HEK293 (cell line): ENCODE results near the gene TEDC2.
A peak's percentile ranks its signal among the peaks of the same experiment; 100 is the strongest.

Experiments
- GLIS1 ChIP-seq: fragments of 450-650 bp; formaldehyde crosslinking; IDR thresholded peaks from 2 replicates; pipeline ENCODE4 v1.5.1; 2016; ENCODE audit warnings: missing biosample characterization, missing genetic modification characterization
- HIC1 ChIP-seq: fragments of 450-650 bp; formaldehyde crosslinking; IDR thresholded peaks from 2 replicates; pipeline ENCODE4 v1.5.1; 2016; ENCODE audit warnings: missing biosample characterization, missing genetic modification characterization
- HOXC10 ChIP-seq: sonication (generic); formaldehyde crosslinking; IDR thresholded peaks from 2 replicates; pipeline ENCODE4 v1.8.1; 2023; ENCODE audit warnings: mild to moderate bottlenecking, missing genetic modification reagents
- KLF1 ChIP-seq: fragments of 450-650 bp; formaldehyde crosslinking; IDR thresholded peaks from 2 replicates; pipeline ENCODE4 v1.5.1; 2016; ENCODE audit warnings: missing biosample characterization, missing genetic modification characterization
- SP7 ChIP-seq: fragments of 450-650 bp; formaldehyde crosslinking; IDR thresholded peaks from 2 replicates; pipeline ENCODE4 v1.5.1; 2016; ENCODE audit warnings: missing biosample characterization, missing genetic modification characterization
- ZBTB48 ChIP-seq: fragments of 450-650 bp; formaldehyde crosslinking; IDR thresholded peaks from 2 replicates; pipeline ENCODE4 v1.5.1; 2016; ENCODE audit warnings: missing biosample characterization, missing genetic modification characterization
- ZNF140 ChIP-seq: fragments of 450-650 bp; formaldehyde crosslinking; IDR thresholded peaks from 2 replicates; pipeline ENCODE4 v1.5.1; 2016; ENCODE audit warnings: missing biosample characterization, missing genetic modification characterization
- ZNF148 ChIP-seq: fragments of 450-650 bp; formaldehyde crosslinking; IDR thresholded peaks from 2 replicates; pipeline ENCODE4 v1.5.0; 2017; ENCODE audit warnings: missing biosample characterization, missing genetic modification characterization, borderline replicate concordance
- ZNF280D ChIP-seq: fragments of 450-650 bp; formaldehyde crosslinking; IDR thresholded peaks from 2 replicates; pipeline ENCODE4 v1.5.1; 2016; ENCODE audit warnings: missing biosample characterization, missing genetic modification characterization
- ZNF391 ChIP-seq: fragments of 450-650 bp; formaldehyde crosslinking; IDR thresholded peaks from 2 replicates; pipeline ENCODE4 v1.5.1; 2016; ENCODE audit warnings: low read depth, missing biosample characterization, missing genetic modification characterization, borderline replicate concordance
- ZNF394 ChIP-seq: fragments of 450-650 bp; formaldehyde crosslinking; IDR thresholded peaks from 2 replicates; pipeline ENCODE4 v1.5.1; 2016; ENCODE audit warnings: missing biosample characterization, missing genetic modification characterization, mild to moderate bottlenecking, moderate library complexity, borderline replicate concordance
- ZNF423 ChIP-seq: fragments of 450-650 bp; formaldehyde crosslinking; IDR thresholded peaks from 2 replicates; pipeline ENCODE4 v1.5.1; 2016; ENCODE audit warnings: missing biosample characterization, missing genetic modification characterization
- ZNF529 ChIP-seq: fragments of 450-650 bp; formaldehyde crosslinking; IDR thresholded peaks from 2 replicates; pipeline ENCODE4 v1.5.1; 2017; ENCODE audit warnings: missing genetic modification characterization, missing biosample characterization; ENCODE audit not compliant: insufficient replicate concordance
- ZNF548 ChIP-seq: fragments of 450-650 bp; formaldehyde crosslinking; IDR thresholded peaks from 2 replicates; pipeline ENCODE4 v1.5.1; 2016; ENCODE audit warnings: missing biosample characterization, missing genetic modification characterization
- ZNF560 ChIP-seq: fragments of 450-650 bp; formaldehyde crosslinking; IDR thresholded peaks from 2 replicates; pipeline ENCODE4 v1.5.1; 2017; ENCODE audit warnings: missing biosample characterization, missing genetic modification characterization, borderline replicate concordance
- ZNF626 ChIP-seq: fragments of 450-650 bp; sonication (Bioruptor Pico); formaldehyde crosslinking; IDR thresholded peaks from 2 replicates; pipeline ENCODE4 v1.5.1; 2018; ENCODE audit warnings: missing biosample characterization, missing genetic modification characterization, inconsistent platforms
- ZNF629 ChIP-seq: fragments of 450-650 bp; formaldehyde crosslinking; IDR thresholded peaks from 2 replicates; pipeline ENCODE4 v1.5.1; 2017; ENCODE audit warnings: missing biosample characterization, missing genetic modification characterization
- ZNF639 ChIP-seq: fragments of 450-650 bp; formaldehyde crosslinking; IDR thresholded peaks from 2 replicates; pipeline ENCODE4 v1.5.1; 2016; ENCODE audit warnings: missing biosample characterization, missing genetic modification characterization
- ZNF707 ChIP-seq: fragments of 450-650 bp; formaldehyde crosslinking; IDR thresholded peaks from 2 replicates; pipeline ENCODE4 v1.5.1; 2016; ENCODE audit warnings: missing biosample characterization, missing genetic modification characterization
- ZNF76 ChIP-seq: fragments of 450-650 bp; formaldehyde crosslinking; IDR thresholded peaks from 2 replicates; pipeline ENCODE4; 2016; ENCODE audit warnings: low read depth, missing biosample characterization, missing genetic modification characterization, borderline replicate concordance
- TF ChIP-seq, protein P1 (sequence below): fragments of 450-650 bp; formaldehyde crosslinking; optimal IDR thresholded peaks from 2 replicates; pipeline ENCODE3; 2016; ENCODE audit warnings: missing biosample characterization, mild to moderate bottlenecking, missing genetic modification characterization
- TF ChIP-seq, protein P2 (sequence below): fragments of 450-650 bp; formaldehyde crosslinking; IDR thresholded peaks from 2 replicates; pipeline ENCODE4 v1.5.1; 2016; ENCODE audit warnings: missing biosample characterization, missing genetic modification characterization
- TF ChIP-seq, protein P3 (sequence below): fragments of 450-650 bp; formaldehyde crosslinking; IDR thresholded peaks from 2 replicates; pipeline ENCODE4 v1.5.1; 2016; ENCODE audit warnings: missing biosample characterization, missing genetic modification characterization

Gene TEDC2

DNA sequence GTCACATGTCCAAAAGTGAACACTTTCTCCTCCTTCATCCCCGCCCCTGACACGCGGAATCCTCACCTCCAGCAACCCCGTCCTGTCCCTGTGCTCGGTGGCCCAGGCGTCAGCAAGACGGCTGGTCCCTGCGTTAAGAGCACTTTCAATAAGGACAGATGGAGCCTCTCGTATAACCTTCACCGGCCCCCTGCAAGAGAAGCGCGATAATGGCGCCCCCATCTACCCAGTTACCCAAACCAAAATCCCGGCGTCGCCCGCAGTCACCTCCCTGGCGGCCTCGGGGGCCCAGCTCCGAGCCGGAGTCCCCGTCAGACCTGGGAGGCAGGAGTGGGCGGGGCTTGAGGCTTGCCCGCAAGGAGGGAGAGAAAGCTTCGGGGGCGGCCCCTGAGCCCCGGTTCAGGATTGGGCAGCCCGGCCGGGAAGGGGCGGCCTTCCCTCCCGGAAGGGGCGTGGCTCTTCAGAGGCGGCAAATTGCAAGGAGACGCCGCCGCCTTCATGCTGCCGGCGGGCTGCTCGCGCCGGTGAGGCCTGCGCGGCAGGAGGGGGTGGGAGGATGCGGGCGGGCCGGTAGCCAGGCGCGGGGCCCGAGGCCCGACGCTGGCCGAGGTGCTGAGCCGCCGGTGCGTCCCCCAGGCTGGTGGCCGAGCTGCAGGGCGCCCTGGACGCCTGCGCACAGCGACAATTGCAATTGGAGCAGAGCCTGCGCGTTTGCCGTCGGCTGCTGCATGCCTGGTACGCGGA lies at the start of gene TEDC2 (continued):
- TF ChIP-seq ZNF280D (tag by site-specific recombination) = no peak
- TF ChIP-seq, protein P1, sequence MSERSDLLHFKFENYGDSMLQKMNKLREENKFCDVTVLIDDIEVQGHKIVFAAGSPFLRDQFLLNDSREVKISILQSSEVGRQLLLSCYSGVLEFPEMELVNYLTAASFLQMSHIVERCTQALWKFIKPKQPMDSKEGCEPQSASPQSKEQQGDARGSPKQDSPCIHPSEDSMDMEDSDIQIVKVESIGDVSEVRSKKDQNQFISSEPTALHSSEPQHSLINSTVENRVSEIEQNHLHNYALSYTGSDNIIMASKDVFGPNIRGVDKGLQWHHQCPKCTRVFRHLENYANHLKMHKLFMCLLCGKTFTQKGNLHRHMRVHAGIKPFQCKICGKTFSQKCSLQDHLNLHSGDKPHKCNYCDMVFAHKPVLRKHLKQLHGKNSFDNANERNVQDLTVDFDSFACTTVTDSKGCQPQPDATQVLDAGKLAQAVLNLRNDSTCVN = peak; percentile 50
- no peak for TF ChIP-seq ZNF529 (tag by site-specific recombination)
- no peak; the same call in 1 of the 2 replicates for TF ChIP-seq ZNF394 (tag by site-specific recombination)
- TF ChIP-seq ZNF548 (tag by site-specific recombination) = peak; percentile 94
- peak; percentile 71 for TF ChIP-seq SP7 (tag by site-specific recombination)
- TF ChIP-seq ZNF707 = no peak
- TF ChIP-seq ZNF76 (tag by site-specific recombination) = peak; percentile 67
- TF ChIP-seq, protein P2, sequence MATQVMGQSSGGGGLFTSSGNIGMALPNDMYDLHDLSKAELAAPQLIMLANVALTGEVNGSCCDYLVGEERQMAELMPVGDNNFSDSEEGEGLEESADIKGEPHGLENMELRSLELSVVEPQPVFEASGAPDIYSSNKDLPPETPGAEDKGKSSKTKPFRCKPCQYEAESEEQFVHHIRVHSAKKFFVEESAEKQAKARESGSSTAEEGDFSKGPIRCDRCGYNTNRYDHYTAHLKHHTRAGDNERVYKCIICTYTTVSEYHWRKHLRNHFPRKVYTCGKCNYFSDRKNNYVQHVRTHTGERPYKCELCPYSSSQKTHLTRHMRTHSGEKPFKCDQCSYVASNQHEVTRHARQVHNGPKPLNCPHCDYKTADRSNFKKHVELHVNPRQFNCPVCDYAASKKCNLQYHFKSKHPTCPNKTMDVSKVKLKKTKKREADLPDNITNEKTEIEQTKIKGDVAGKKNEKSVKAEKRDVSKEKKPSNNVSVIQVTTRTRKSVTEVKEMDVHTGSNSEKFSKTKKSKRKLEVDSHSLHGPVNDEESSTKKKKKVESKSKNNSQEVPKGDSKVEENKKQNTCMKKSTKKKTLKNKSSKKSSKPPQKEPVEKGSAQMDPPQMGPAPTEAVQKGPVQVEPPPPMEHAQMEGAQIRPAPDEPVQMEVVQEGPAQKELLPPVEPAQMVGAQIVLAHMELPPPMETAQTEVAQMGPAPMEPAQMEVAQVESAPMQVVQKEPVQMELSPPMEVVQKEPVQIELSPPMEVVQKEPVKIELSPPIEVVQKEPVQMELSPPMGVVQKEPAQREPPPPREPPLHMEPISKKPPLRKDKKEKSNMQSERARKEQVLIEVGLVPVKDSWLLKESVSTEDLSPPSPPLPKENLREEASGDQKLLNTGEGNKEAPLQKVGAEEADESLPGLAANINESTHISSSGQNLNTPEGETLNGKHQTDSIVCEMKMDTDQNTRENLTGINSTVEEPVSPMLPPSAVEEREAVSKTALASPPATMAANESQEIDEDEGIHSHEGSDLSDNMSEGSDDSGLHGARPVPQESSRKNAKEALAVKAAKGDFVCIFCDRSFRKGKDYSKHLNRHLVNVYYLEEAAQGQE = peak; percentile 90
- TF ChIP-seq ZBTB48 (tag by site-specific recombination) = peak; percentile 79; the same call in 1 of the 2 replicates
- peak; percentile 54 for TF ChIP-seq GLIS1
- no peak for TF ChIP-seq ZNF140 (tag by site-specific recombination)
- TF ChIP-seq, protein P3, sequence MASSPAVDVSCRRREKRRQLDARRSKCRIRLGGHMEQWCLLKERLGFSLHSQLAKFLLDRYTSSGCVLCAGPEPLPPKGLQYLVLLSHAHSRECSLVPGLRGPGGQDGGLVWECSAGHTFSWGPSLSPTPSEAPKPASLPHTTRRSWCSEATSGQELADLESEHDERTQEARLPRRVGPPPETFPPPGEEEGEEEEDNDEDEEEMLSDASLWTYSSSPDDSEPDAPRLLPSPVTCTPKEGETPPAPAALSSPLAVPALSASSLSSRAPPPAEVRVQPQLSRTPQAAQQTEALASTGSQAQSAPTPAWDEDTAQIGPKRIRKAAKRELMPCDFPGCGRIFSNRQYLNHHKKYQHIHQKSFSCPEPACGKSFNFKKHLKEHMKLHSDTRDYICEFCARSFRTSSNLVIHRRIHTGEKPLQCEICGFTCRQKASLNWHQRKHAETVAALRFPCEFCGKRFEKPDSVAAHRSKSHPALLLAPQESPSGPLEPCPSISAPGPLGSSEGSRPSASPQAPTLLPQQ (tag by site-specific recombination) = peak; percentile 69
- no peak for TF ChIP-seq ZNF148 (tag by site-specific recombination)
- TF ChIP-seq ZNF626 (tag by site-specific recombination) = no peak
- no peak for TF ChIP-seq ZNF423 (tag by site-specific recombination)
- TF ChIP-seq HOXC10 (CRISPR knock-in tag) = no peak
- no peak for TF ChIP-seq ZNF391
- TF ChIP-seq ZNF560 (tag by site-specific recombination) = no peak
- TF ChIP-seq ZNF639 (tag by site-specific recombination) = no peak
- 0 out of 2 replicates have a peak, but pooled peaks have one; percentile 2 for TF ChIP-seq HIC1 (tag by site-specific recombination)
- TF ChIP-seq KLF1 (tag by site-specific recombination) = peak; percentile 16; the same call in 1 of the 2 replicates
- TF ChIP-seq ZNF629 (tag by site-specific recombination) = peak; percentile 95
